GM10248 (cell line): ENCODE data around the gene FAM120AOS.

Experiments used
- CTCF ChIA-PET: fragments of 300-600 bp; sonication (Branson Sonifier 250); formaldehyde crosslinking; extraction: SDS; loops from one replicate; lab custom pipeline; 2021; ENCODE audit warnings: antibody characterized with exemption; lab: Yijun Ruan, JAX
- POLR2A ChIA-PET: fragments of 350-650 bp; sonication (Branson Sonifier 250); formaldehyde crosslinking; extraction: SDS; loops from one replicate; lab custom pipeline; 2020; ENCODE audit warnings: antibody characterized with exemption; lab: Yijun Ruan, JAX
- DNase-seq: peaks from one replicate; pipeline ENCODE4 v3.0.0; 2012; ENCODE audit errors: extremely low spot score
- TF ChIP-seq, protein P1 (sequence below): IDR thresholded peaks from 2 replicates; pipeline ENCODE4 v1.5.1; 2012; ENCODE audit warnings: mild to moderate bottlenecking, low read depth; ENCODE audit errors: extremely low read depth, missing control alignments, control extremely low read depth

Gene FAM120AOS

DNA sequence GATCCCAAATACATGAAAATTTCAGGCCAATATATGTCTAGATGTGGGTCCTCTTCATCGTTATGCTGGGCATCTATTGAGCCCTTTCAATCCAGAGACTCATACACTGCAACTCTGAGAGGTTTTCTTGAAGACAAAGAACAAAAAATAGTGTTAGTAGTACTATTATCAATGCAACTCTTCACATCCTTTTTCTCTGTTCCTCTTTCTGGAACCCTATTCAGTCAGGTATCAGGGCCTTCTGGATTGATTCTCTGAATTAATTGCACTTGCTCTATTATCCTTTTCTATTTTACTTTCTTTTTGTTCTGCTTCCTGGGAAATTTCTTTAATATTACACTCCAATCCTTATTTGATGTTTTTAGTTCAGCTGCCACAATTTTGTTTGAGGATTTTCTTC is 20.4 kb downstream of the FAM120AOS start:
- CTCF ChIA-PET: no interaction called here
- POLR2A ChIA-PET: no interaction called here
- TF ChIP-seq, protein P1, sequence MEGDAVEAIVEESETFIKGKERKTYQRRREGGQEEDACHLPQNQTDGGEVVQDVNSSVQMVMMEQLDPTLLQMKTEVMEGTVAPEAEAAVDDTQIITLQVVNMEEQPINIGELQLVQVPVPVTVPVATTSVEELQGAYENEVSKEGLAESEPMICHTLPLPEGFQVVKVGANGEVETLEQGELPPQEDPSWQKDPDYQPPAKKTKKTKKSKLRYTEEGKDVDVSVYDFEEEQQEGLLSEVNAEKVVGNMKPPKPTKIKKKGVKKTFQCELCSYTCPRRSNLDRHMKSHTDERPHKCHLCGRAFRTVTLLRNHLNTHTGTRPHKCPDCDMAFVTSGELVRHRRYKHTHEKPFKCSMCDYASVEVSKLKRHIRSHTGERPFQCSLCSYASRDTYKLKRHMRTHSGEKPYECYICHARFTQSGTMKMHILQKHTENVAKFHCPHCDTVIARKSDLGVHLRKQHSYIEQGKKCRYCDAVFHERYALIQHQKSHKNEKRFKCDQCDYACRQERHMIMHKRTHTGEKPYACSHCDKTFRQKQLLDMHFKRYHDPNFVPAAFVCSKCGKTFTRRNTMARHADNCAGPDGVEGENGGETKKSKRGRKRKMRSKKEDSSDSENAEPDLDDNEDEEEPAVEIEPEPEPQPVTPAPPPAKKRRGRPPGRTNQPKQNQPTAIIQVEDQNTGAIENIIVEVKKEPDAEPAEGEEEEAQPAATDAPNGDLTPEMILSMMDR: no peak
- DNase-seq: no peak

DNA sequence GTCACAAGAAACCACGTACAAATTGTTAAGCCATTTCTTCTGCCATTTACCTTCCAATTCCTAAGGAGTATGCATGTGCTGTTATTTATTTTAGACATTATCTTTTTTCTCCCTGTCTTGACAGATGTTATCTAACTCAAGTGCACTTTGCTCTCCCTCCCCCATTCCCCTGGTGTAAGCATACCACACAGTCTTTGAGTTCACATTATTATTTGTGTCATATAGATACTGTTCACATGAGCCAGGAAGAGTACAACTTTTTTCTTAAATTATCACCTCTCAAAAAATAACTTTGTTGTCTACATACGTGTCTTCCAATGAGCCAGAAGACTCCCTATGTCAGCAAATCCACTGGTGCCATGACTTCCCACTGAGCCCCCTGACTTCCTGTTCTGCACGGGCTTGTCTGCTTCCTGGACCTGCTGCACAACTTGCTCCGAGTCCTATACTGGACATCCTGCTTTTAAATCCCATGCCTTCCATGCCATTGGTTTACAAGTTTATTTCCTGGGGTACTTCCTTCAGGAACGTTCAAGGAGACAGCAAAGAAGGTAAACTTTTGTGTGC is 21.8 kb downstream of the FAM120AOS start:
- no peak for DNase-seq
- CTCF ChIA-PET: no interaction called here
- TF ChIP-seq, protein P1: no peak
- POLR2A ChIA-PET: no interaction called here

DNA sequence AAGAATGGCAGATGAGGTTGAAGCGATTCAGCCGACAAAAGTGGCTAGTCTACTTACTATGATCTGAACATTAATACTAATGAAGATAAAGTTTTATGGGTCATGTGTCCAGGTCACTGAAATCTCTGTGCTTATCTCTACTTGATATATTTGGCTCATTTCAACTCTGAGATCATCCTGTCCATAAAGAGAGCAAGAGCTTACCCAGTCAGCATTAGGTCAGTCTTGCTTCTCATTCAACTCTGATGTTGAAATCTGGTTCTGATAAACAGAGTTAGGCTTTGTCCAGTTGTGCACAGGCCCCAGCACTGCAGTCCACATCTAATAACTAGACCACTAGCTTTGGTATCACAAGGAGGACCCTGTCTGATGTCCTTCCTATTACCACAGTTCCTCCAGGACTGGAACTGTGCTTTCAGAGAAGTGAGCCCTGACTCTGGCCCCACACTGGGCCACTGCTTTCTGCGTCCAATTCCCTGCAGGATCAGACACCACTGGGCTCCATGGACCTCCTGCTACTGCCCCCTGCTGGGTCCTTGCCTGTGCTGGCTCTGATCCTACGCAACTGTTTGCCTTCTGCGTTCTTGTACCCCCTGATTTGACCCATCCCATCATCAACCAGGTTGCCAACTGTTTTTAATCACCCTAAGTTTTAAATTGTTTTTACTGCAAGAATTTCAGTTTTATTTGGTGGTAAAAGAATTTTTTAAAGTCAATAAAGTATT is 25.6 kb downstream of the FAM120AOS start:
- TF ChIP-seq, protein P1: no peak
- DNase-seq: no peak
- ChIA-PET CTCF (no interaction called here), POLR2A (no interaction called here)

DNA sequence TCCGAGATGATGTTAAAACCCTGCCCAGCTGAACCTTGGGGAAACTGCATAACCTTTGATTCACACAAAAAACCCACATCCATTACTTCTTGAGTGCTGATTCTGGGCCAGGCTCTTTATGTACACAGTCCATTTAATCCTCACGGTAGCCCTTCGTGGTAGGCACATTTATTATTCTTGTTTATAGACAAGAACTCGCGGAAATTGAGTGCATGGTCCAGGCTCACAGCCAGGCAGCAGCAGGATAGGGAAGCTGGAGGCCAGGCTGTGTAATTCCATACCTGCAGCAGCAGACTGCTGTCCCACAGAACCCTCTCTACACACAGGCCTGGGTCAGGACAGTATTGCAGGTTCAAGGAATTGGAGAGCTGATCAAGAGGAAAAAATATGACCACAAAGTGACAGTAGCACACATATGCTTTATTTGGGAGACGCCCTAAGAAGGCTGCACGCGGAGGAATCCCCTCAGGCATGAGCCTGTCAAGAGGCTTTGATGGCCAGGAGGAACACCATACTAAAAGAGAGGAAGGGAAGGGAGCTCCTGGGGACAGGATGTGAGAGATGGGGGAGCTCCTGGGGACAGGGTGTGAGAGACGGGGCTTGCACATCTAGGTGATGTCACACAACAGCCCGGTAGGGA is 30.3 kb downstream of the FAM120AOS start:
- no peak for DNase-seq
- TF ChIP-seq, protein P1: no peak
- CTCF ChIA-PET: no interaction called here
- POLR2A ChIA-PET: no interaction called here

DNA sequence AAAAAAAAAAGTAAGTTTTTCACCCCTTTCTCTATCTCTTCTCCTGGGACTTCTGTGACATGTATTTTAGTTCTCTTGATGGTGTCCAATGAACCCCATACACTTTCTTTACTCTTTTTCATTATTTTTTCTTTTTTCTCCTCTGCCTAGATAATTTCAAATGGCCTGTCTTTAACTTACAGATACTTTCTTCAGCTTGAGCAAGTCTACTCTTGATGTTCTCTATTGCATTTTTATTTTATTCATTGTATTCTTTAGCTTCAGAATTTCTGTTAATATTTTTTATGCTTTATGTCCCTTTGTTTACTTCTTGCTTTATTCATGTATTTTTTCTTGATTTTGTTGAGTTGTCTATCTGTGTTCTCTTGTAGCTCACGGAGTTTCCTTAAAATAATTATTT is 34.4 kb downstream of the FAM120AOS start:
- CTCF ChIA-PET: interaction anchor here (0.7 kb wide), 1 partner anchor 10 kb away, joined by 3 read pairs; no protein-coding TSS in a partner anchor
- POLR2A ChIA-PET: no interaction called here
- TF ChIP-seq, protein P1: no peak
- no peak for DNase-seq

DNA sequence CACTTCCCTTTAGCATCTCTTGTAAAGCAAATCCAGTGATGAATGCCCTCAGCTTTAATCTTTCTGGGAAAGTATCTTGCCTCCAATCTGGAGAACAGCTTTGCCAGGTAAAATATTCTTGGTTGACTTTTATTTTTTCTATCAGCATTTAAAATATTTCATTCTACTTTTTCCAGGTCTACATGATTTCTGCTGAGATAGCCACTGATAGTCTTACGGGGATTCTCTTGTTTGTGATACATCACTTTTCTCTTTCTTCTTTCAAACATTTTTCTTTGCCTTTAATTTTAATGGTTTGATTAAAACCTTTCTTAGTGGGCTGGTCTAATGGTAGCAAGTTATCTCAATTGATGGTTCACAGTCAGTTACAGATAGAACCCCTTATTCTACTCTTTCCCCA is 35.8 kb downstream of the FAM120AOS start:
- CTCF ChIA-PET: interaction anchor here (1.3 kb wide), 1 partner anchor 34 kb away, joined by 4 read pairs; no protein-coding TSS in a partner anchor
- TF ChIP-seq, protein P1: no peak
- DNase-seq: no peak
- POLR2A ChIA-PET: no interaction called here
